Left renal cortex interstitium (tissue), 4 donors: ENCODE data around the gene LHPP. TPM values are rescaled to one million over a fixed set of nuclear protein-coding genes. Genes with fewer than 3 reads are reported as not detected.
"Not testable (repeated sequence)": the region's sequence is repeated elsewhere in the genome, so short reads cannot be mapped to it uniquely, and the experiment has no call there.

Source experiments
- DNase-seq, 4 donors: peaks; one replicate each; pipeline ENCODE4 v3.0.0-alpha.2; 2013; ENCODE audit warnings: low read depth in 4 of 4, low spot score in 2 of 4, missing footprints in 1 of 4
- polyA plus RNA-seq, 4 donors: library from polyadenylated mRNA; unstranded; fragments of 120-200 nt; gene quantifications; one replicate each; pipeline ENCODE4 v1.2.1, GENCODE V29; 2013; ENCODE audit not compliant: insufficient read length in 4 of 4

The LHPP gene
- polyA plus RNA-seq, 4 donors, result 18.7 to 26.4 (median 22.0) TPM

DNA sequence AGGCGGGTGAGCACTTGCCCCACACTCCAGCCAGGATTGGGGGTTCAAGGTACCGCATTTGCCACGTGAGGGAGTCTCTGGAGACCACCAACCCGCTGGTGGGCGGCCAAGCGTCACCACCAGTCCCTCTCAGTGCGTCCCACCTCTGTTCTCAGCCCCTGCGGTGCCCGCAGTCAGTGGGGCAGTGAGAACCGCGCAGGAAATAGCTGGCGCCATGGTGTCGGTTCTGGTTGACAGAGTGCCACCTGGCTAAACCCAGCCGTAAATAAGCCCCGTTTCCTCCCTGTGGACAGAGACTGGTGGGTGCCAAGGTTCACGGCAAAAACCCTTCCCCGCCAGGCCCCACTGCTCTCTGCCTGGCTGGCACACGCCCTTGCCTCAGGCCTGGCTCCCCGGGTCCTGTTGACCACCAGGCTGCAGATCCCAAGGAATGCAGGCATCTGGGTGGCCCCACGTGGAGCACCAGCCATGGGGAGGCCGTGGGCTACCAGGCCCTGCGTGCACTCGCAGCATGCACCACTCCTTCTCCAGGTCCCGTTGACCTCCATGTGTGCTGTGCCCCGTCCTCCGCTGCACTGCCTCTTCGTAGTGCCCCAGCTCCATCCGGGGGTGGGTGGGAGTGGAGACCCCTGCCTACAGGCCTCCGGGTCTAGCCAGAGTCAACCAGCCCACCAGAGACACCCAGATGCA, 140.0 kb downstream of the LHPP start:
- no peak for DNase-seq

DNA sequence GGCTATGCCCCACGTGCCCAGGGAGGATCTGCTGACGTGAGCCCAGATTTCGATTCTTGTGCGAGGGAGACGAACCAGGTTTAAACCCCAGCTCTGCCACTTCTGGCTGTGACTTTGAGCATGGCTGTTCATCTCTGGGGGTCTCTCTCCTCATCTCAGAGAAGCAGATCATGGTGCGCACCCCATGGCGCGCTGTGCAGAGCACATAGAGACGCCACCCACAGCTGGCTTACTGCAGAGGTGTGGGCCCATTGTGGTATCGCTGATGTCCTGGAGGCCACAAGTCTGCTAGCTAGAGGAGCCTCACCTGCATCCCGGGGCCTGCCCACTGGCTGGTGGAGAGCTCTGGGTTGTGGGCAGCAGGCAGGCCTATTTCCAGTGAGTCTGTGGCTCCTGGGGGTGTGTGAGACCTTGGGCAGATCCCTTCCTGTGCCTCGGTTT, 140.5 kb downstream of the LHPP start:
- no peak for DNase-seq

DNA sequence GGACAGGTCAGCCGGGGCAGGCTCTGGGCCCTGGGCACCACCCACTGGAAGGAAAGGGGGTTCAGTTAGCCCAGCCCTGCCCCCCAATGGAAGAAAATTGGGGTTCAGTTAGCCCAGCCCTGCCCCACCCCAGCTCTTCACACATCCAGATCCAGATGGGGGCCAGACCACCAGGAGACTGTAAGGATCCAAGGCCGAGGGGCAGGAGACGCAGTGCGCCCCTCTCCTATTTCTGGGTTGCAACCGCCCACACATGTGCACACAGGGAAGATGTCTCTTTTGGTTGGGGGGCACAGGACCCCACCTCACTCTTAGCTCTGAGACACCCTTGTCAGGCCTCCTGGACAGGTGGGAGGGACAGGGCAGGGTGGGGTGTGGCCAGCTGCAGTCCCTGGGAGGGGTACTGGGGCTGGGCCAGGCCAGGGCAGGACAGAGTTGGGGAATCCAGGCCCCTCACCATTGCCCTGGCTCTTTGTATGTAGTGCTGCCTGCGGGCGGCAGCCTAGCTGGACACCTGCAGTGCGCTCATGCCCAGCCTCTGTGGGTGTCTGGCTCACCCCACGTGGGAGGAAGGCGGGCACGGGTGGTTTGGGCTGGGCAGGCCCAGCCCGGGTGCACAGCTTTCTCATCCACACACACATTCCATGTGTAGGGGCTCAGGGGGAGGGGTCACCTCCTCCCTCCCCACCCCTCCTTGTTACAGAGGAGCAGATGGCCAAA, 141.2 kb downstream of the LHPP start:
- no peak for DNase-seq

DNA sequence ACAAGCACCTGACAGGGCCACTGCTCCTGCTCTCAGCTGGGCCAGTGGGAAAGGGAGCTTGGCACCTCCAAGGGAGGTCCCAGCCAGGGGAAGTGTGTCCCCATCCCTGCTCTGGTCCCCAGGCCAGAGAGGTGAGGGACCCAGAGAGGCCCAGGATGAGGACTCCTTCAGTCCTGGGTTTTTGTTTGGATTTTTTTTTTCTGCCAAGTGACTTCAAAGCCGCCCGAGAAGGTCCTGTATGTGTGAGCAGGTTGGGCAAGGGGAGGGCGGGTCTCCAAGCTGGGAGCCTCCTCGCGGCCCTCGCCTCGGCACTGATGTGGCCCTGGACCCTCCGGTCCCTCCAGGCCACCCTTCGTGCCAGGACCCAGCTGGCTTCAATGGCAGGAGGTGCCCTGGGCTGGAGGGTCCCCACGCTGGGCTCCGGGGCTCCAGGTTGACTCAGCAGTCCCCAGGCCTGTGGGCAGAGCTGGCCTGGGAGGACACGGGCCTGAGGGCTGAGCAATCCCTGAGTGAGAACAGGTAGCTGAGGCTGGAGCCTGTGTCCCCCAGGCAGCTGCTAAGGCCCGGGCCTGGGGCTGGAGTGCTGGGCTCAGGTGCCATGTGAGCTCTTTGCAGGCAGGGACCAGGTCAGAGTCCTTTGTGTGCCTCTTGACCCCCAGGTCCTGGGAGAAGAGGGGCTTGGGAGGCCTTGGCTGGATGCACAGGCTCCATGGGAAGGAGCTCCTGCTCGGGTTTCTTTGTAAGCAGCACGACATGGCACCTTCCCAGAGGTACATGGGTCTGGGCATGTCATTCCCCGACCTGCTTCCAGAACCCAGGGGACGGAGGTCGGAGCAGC, 142.0 kb downstream of the LHPP start:
- DNase-seq, result no peak

DNA sequence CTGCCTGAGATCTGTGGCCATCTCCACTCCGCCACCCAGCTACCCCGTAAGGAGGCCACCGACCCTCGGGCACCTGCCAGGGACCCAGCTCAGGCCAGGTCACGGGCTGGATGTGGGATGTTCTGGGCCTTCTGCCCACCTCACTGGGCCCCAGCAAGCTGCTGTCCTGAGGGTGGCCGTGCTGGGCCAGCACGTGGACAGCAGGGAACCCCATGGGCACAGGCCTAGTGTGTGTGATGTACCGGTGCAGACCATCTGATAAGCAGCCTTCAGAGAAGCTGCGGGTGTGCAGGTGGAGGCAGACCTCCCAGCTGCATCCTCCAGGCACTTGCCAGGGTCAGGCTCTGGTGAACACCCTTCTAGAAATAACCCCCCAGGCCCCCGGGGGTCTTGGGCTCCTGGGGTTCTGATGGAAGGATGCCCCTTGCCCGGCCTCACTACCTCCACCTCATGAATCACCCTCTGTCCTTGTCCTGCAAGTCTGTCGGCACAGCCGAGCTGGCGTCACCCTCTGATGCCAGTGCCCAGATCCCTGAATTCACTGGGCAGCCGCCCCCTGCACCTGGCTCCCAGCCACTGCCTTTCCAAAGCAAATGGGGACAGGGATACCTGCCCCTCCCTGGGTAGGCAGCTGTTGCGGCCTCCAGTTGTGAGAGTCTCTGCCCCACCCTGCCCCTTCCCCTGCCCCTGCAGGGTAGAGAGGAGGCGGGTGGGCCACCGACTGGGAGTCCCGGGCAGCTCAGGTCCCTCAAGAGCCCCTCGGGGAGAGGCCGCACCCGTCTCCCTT, 142.8 kb downstream of the LHPP start:
- no peak for DNase-seq

DNA sequence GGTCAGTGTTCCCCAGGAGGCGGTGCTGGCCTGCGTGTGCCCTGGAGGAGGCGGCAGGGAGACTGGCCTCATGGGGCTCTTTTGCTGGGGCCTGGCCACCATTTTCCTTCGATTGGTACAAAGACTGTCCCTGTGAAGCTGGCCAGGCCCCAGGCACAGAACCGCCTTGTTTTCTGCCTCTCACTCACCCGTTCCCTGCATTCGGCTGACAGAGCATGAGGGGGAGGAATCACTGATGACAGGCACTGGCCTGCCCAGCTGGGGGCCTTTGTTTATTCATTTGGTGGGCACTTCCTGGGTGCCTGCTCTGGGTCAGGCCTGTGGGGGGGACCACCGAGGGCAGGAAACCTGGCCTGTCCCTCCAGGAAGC, 143.4 kb downstream of the LHPP start:
- DNase-seq, result no peak

DNA sequence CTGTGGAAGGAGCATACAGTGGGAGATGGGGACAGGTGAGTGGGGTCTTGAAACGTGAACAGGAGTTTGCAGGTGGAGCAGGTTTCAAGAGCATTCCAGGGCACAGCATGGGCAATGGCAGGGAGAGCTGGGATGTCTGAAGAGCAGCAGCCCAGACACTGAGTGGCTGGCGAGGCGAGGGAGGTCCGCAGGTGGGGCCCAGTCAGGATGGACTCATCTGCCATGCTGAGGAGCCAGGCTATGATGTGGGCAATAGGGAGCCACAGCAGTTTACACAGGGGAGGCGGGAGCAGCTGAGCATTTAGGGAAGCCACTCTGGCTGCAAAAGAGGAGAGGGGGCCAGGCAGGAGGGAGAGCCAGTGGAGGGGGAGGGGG, 143.8 kb downstream of the LHPP start:
- no peak for DNase-seq

DNA sequence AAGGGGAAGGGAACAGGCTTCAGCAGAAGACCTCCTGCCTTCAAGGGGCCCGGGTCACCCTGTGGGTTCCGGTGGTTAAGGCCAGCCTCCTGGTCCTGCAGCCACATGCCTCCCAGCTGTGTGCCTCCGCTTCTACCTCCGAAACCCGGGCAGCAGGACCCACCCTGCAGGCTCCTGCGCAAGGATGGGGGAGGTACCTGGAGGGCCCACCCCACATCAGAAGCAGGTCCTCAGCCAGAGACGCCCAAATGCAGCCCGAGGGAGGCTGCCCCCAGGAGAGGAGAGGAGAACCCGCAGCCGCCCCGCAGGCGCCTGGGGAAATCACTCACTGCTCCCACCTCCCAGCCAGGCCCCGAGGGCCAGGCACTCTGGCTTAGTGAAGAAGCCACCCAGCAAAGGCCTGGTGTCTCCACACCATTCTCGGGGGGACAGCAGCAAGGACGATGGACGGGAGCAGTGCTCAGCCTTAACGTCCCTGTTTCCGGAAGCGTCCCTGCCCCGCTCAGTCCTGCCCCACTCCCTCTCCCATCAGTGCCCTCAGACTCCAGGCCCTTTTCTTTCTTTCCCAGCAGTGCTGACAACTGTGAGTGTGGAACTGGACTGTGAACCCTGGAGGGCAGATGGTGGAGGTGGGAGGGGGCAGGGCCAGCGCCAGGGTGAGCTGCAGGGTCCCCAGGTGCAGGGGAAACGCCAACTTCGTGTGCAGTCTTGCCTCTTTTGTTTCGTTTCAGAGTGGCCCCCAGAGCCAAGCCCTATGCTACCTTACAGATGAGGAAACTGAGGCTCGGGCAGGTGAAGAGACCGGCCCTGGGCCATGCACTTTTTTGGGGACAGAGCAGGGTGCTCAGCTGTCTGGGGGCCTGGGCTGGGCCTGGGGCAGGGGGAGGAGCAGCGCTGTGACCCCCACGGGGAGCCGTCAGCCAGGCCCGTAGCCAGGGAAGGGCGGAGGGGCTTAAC, 144.5 kb downstream of the LHPP start:
- no peak for DNase-seq

DNA sequence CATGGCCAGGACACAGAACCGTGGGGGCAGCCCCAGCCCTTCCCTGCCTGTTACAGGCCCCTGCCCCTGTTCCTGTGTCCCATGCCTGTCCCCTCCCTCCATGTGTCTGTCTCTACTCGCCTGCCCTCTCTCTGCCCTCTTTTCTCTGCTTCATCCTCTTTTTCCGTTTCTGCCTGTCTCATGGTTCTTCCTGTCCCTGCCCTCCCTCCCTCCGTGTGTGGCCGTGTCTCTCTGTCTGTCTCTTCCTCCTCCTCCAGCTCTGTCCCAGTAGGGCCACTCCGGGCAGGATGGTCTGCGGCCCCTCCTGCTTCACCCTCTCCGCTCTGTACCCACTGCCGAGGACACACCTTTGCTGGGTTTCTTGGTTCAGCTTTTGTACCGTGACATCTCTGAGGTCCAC, 145.2 kb downstream of the LHPP start:
- DNase-seq, result no peak

DNA sequence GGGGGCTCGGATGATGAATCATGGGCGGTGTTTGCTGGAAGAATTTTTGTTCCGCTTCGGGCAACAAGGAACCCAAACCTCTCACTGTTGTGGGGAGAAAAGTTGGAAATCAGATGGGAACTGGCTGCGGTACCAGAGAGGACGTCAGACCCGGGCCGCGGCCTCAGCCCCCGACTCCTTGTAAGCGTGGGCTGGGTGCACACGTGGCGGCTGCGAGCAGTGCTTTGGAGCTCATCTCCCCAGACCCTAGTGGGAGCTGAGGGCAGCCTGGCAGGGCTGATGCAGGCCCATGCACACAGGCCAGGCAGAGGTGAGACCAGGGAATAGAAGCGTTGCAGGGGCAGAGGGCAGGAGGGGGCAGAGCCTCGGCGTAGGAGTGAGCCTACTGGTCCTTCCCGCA, 146.1 kb downstream of the LHPP start:
- no peak for DNase-seq

DNA sequence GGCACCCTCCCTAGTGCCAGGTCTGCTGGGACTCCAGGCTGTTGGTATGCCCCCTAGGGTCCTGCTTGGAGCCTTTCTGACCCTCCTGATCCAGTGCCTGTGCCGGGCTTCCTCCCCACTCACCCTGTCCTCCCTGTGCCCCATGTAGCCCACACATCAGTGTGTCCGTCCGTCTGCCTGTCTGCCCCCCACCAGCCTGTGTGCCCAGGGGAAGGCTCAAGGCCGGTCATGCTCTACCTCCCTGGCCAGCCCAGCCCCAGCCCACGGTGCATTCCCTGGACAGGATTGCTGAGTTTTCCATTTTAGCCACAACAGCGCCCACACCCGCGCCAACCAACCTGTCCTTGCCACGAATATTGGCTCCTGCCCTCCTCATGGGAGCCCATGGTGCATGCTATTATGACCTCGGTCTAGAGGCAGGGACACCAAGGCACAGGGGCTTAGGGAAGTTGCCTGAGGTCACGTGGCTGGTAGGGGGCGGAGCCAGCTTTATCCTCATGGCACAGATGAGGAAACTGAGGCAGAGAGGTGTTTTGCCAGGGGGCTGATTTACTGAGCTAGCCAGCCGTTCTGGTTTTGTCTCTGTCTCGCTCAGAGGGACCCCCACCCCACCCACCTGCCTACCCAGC, 146.6 kb downstream of the LHPP start:
- no peak for DNase-seq

DNA sequence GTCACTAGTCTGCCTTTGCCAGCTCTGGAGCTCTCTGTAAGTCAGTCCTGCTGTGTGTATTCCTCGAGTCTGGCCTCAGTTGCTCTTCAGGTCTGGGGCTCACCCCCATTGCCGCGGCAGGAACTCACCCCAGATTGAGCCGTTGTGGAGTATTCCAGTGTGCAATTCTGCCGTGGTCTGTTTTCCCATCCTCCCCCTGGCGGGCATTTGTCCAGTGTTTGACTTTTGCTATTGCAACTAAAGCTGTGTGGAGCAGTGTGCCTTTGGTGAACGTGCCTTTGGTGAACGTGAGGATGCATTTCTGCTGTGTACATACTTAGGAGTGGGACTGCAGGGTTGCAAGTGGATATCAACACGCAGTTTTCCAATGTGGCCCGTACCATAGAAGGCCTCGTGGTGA, 148.1 kb downstream of the LHPP start:
- no peak for DNase-seq

DNA sequence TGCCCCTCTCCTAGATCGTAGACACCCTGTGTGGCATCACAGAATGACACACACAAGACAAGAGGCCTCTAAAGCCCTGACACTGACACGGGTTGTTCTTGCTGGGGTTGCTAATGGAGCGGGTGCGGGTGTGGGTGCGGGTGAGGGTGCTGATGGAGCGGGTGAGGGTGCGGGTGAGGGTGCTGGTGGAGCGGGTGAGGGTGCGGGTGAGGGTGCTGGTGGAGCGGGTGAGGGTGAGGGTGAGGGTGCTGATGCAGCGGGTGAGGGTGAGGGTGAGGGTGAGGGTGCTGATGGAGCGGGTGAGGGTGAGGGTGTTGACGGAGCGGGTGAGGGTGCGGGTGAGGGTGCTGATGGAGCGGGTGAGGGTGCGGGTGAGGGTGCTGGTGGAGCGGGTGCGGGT, 148.6 kb downstream of the LHPP start:
- DNase-seq, result not testable (repeated sequence)

DNA sequence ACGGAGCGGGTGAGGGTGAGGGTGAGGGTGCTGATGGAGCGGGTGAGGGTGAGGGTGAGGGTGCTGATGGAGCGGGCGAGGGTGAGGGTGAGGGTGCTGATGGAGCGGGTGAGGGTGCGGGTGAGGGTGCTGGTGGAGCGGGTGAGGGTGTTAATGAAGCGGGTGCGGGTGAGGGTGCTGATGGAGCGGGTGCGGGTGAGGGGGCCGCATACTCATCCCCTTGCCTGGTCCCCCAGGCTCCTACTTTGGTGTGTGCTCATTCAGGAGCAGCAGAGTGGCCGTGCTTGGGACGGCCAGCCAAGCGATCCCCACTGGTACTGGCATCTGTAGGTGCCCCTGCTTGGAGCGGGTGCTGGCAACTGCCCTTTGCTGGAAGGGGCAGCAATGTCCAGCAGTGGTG, 149.2 kb downstream of the LHPP start:
- DNase-seq, result not testable (repeated sequence)

DNA sequence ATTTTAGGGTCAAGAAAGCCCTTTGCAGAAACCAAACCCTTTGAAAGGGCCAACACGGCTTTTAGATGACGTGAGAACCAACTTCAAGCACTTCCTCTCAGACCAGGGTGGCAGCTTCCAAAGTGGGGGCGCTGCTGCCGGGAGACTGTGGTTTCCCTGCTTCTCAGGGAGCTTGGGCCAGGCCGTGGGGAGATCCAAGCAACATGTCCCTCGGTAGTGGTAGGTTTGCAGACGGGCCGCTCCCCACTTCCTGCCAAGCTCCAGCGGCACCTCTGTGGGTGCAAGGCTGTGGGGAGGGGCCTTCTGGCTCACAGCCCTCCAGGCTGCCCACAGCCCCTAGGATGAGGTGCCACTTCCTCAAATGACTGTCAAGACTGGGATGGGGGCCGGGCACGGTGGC, 150.1 kb downstream of the LHPP start:
- no peak for DNase-seq

DNA sequence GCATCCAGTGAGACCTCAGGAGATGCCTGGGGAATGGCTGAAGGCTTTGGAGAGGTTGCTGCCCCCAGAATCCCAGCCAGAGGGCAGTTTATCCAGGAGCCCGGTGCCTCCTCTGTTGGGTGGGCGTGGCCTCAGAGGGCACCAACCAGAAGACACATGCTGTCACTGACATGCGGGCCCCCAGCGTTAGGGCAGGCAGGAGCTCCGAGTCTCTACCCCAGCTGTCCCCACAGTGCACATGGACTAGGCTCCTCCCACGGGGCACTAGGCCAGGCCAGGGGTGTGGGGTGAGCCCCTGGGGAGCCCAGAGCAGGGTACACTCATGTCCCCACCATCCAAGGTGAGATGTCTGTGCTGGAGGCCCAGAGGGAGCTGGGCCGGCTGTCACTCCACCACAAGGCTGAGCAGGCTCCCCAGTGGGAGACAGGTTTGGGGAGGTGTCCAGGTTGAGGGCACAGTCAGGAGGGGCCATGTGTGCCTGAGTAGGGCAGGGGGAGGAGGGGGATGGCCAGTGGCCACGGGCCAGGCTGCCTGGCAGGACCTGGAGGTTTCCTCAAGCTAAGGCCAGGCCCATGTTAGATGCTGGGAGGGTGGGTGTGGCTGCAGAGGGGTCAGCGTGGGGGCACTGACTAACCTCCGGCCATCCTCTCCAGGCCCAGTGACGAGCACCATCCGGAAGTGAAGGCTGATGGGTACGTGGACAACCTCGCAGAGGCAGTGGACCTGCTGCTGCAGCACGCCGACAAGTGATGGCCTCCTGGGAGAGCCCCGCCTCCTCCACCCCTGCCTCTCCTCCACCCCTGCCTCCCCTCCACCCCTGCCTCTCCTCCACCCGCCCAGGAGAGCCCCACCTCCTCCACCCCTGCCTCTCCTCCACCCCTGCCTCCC, 151.2 kb downstream of the LHPP start:
- DNase-seq, result no peak

DNA sequence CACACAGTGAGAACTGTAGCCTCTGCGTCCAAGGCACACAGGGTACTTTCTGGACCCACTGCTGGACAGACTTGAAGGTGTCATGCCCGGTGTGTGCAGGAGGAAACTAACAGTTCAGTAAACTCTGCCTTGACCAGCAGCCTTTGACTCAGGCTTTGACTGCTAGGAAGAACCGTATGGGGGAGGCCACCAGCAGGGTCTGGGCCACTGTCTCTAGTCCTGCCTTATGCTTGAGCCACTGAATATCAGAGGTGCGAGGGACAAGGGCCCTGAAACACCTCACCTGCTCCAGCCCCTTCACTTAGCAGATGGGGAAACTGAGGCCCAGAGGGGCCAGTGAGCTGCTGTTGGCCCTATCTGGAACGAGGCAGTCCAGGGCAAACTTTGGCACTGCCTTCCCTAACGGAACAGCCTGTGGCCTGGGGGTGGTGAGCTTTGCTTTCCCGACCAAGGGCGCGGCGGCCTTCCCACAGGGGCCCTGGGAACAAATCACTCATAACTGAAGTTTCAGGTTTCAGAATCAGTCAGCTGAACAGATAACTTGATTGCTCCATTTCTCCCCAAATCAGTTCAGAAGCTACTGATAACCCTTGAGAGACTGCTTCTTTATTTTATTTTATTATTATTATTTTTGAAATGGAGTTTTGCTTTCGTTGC, 152.5 kb downstream of the LHPP start:
- DNase-seq, result no peak

DNA sequence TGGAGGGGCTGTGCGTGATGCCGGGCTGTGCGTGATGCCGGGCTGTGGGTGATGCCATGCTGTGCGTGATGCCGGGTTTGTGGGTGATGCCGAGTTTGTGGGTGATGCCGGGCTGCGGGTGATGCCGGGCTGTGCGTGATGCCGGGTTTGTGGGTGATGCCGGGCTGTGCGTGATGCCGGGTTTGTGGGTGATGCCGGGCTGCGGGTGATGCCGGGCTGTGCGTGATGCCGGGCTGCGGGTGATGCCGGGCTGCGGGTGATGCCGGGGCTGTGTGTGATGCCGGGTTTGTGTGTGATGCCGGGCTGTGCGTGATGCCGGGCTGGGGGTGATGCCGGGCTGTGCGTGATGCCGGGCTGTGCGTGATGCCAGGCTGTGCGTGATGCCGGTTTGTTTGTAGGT, 153.6 kb downstream of the LHPP start:
- DNase-seq, result no peak
